ENCODE results near the gene TRIM5.
"Not testable (repeated sequence)": the region's sequence is repeated elsewhere in the genome, so short reads cannot be mapped to it uniquely, and the experiment has no call there.

Gene TRIM5, protein sequence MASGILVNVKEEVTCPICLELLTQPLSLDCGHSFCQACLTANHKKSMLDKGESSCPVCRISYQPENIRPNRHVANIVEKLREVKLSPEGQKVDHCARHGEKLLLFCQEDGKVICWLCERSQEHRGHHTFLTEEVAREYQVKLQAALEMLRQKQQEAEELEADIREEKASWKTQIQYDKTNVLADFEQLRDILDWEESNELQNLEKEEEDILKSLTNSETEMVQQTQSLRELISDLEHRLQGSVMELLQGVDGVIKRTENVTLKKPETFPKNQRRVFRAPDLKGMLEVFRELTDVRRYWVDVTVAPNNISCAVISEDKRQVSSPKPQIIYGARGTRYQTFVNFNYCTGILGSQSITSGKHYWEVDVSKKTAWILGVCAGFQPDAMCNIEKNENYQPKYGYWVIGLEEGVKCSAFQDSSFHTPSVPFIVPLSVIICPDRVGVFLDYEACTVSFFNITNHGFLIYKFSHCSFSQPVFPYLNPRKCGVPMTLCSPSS

DNA sequence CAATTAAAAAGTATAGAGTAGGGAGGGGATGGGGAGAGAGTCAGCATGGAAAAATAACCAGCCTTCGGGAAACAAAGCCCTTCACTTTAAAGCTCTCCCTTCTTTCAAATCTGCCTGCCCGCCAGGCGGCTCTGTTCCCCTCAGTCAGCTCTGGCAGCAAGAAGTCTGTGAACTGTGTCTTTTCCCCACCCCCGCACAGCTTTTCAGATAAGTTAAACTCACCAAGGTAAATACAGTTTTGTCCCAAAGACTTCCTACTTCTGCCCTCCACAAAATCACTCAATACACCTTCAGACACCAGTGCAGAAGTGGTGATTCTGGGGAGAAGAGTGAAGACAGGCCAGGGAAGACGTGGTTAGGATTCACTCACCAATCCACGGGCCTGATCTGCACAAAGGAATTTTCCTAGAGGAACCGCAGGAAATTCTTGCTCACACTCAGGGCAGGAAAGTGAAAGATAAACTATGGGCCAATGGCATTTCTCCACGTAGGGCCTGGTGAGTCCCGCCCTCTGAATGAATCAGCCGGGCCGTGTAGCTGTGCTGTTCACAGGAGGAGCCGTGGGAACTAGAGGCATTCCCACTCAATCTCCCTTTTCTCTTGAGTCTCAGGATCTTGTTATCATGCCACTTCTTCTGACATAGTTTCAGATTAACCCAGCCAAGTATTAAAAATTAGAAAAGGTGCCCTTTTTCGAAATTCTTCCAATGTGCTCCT, at the start of gene TRIM5:
Gene TRIM5 (minus strand): TSS at position 429 of the 717 bp plus-strand sequence. CDS start 4,897 bp downstream, outside the sequence.
- no peak for DNase-seq

DNA sequence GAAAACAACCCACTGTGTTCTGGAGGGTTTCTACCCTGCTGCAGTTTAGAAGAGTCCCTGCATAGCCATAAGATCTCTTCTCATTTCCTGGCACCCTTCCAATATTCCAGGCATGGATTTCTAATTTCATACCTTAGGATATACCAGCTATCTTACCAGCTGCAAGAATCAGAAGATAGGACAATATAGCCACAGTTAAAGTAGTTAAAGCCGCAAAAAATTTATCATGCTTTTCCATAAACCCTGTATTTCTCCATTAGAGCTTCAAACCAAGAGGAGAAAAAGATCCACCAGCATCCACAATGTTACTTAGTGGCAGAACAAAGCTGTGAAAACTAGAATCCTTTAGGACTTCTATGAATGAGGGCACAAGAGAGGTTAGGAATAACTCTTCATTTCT, 42.8 kb upstream of the TRIM5 start:
- DNase-seq, result no peak

DNA sequence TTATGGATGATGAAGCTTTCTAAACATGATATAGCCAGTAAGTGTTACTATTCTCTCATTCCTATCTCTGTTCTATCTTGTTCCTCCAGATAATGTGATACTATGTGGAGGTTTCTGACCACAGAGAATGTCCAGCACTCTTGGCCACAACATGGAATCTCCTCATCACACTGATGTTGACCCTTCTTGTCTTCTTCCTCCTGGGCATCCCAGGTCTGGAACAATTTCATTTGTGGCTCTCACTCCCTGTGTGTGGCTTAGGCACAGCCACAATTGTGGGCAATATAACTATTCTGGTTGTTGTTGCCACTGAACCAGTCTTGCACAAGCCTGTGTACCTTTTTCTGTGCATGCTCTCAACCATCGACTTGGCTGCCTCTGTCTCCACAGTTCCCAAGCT, 41.5 kb upstream of the TRIM5 start:
- no peak for DNase-seq

DNA sequence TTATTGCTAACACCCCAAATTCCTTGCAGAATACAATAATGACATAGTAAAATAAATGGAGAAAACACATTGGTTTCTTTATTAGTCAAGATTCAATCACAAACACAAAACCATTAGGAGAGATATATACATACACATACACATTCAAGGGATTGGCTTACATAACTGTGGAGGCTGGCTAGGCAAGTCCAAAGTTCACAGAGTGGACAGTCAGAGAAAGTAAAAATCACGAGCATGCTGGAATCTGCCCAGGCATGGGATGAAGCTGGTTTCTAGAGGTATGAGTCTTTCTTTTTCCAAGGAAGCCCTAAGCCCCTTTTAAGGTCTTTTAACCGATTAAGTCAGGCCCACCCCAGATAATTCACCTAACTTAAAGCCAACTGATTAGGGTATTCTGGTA, 37.7 kb upstream of the TRIM5 start:
- DNase-seq, result no peak

DNA sequence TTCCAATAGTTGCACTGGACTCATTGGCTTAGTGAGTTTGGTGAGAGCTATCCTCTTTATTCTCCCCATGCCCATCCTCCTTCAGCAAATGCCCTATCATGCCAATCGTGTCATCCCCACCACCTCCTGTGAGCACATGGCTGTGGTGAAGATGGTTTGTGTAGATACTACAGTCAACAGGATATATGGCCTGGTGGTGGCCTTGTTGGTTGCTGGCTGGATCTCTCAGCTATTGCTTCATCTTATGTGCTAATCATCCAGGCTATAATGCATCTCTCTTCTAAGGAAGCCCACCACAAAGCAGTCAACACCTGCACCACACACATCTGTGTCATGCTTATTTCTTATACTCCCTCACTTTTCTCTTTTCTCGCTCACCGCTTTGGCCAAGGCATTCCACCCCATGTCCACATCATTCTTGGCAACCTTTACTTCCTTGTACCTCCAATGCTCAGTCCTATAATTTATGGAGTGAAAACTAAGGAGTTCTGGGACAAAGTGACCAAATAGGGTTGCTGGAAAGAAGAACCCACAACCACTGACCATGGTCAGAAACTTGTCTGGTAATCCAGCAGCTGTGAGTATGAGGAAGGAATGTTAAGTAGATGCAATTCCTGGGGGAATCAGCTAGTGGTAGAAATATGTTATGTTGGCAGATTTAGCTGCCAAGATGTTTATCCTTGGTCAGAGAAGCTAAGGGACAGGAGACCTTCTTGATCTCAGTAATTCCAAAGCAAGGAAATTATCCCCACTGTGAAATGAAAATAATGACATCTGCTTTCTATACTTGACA, 35.0 kb upstream of the TRIM5 start:
- DNase-seq, result no peak

DNA sequence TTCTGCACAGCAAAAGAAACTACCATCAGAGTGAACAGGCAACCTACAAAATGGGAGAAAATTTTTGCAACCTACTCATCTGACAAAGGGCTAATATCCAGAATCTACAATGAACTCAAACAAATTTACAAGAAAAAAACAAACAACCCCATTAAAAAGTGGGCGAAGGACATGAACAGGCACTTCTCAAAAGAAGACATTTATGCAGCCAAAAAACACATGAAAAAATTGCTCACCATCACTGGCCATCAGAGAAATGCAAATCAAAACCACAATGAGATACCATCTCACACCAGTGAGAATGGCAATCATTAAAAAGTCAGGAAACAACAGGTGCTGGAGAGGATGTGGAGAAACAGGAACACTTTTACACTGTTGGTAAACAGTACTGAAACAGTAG, 31.6 kb upstream of the TRIM5 start:
- DNase-seq, result not testable (repeated sequence)

DNA sequence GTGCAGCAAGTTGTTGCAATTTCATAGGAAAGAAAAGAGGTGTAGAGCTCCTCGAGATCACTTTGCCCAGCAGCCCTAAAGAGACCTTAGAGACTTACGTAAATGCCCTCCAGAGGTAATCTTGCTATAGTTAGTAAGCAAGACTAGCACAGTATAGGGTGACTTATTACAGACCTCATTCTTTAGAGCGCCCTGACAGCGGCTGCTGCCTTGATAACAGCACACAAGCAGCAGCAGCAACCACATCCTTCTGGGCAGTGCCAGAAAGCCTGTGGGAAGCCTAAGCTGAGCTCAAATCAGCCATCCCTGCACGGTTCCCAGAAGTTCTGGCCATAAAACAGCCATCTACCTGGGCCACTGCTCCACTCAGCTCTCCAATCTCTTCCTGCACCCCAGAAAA, 28.8 kb upstream of the TRIM5 start:
- no peak for DNase-seq

DNA sequence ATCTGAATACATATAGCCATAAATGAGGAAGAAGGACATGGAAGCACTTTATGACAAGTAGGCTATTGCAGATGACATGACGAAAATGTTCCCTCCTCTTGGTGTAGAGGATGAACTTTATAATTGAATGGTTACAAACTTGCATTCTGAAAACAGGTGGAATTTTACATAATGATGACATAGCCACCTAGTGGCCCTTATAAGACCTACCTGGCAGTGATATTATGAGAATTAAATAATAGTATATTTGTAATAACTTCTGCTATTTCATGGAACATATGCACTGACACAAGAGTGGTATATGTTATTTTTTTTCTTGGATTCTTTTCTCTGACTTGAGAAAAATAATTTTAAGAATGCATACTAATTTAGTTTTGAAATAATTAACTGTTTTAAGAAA, 27.6 kb upstream of the TRIM5 start:
- DNase-seq, result no peak

DNA sequence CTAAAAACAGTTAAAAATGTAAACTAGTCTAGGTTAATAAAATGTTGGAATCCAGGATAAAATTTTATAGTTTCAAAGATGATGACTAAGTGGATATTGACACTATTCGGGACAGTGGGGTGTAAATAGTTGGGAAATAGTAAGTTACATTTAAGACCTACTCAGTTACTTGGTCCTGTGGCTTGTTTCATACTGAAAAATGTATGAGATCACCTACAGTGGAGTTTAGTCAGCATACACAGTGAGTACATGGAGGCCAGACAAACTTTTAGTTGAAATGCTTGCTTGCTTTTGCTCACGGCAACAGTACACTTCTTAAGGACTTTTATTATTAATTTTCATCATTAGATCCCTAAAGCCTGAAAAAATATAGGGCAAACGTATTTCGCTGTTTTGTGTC, 20.8 kb upstream of the TRIM5 start:
- no peak for DNase-seq

DNA sequence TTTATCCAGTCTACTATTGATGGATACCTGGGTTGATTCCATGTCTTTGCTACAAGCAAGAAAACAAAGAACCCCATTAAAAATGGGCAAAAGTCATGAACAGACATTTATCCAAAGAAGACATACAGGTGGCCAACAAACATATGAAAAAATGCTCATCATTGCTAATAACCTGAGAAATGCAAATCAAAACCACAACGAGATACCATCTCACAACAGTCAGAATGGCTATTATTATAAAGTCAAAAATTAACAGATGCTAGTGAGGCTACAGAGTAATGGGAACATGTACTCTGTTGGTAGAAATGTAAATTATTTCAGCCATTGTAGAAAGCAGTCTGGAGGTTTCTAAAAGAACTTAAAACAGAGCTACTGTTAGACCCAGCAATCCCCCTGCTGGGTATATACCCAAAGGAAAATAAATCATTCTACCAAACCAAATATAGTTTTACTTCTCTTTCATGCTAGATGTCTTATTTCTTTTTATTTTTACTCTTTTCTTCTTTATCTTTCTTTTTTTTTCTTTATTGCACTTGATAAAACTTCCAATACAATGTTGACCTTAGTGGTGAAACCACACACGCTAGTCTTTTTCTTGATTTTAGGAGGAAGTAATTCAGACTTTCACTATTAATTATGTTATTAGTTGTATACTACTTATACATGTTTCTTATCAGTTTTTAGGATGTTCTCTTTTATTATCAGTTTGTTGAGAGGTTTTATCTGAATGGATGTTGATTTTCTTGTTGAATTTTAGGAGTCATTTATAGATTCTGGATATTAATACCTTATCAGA, 19.1 kb upstream of the TRIM5 start:
- DNase-seq, result no peak

DNA sequence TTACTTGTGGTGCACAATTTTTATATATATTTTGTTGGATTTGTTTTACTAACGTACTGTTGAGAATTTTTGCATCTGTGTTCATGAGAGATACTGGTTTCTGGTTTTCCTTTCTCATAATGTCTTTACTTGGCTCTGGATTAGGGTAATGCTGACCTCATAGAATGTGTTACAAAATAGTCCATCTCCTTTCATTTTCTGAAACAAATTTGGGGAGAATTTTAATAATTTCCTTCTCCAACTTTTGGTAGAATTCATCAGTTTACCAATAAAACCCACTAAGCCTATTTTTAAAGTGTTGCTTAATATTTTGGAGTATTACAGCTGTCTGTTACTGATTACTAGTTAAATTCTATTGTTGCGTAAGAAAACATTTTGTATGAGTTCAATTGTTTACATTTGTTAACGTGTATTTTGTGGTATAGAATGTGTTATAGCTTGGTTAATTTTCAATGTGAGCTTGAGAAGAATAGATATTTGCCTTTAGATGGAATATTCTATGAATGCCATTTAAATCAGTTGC, 16.2 kb upstream of the TRIM5 start:
- DNase-seq, result no peak

DNA sequence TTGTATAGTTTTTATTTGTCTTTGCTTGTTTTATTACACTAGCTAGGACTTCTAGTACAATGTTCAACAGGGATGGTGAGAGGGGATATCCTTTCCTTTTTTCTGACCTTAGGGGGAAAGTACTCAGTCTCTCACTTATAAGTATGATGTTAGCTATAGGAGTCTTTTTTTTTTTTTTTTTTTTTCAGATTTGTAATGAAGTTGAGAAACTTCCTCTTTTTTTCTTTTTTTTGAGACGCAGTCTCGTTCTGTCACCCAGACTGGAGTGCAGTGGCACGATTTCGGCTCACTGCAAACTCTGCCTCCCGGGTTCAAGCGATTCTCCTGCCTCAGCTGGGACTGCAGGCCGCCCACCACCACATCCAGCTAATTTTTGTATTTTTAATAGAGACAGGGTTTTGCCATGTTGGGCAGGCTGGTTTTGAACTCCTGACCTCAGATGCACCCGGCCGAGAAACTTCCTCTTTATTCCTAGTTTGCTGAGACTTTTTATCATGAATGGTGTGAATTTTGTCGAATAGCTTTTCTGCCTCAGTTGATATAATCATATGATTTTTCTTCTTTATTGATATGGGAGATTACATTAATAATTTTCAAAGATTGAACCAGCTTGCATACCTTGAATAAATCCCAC, 15.7 kb upstream of the TRIM5 start:
- DNase-seq, result no peak

DNA sequence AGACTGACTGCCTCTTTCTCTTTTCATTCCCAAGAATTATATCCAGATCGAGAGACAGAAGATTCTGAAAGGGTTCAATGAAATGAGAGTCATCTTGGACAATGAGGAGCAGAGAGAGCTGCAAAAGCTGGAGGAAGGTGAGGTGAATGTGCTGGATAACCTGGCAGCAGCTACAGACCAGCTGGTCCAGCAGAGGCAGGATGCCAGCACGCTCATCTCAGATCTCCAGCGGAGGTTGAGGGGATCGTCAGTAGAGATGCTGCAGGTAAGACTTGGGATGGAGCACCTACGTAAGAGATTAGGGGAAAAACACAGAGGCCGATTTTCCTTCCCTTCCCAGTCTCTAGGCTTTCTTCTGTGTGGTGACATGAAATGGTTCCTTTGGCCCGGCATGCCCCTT, 13.4 kb upstream of the TRIM5 start:
- no peak for DNase-seq

DNA sequence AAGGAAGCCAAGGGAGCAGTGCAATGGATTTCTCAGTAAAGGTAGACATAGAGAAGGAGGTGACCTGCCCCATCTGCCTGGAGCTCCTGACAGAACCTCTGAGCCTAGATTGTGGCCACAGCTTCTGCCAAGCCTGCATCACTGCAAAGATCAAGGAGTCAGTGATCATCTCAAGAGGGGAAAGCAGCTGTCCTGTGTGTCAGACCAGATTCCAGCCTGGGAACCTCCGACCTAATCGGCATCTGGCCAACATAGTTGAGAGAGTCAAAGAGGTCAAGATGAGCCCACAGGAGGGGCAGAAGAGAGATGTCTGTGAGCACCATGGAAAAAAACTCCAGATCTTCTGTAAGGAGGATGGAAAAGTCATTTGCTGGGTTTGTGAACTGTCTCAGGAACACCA, 11.3 kb upstream of the TRIM5 start:
- no peak for DNase-seq

DNA sequence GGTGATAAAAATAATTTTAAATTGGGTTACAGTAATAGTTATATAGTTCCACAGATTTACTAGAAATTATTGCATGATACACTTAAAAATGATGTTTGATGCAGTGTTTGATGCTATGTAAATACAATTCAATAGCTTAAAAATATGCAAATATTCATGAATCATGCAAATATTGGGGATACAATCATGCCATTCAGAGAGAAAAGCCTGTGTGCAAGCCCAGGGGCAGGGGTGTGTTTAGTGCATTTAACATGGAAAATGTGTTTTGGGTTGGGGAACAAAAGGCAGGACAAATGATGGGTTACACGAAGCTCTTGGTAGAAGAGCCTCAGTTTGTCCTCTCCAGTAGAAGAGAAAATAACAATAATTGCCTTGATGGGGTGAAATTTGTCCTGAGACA, 10.7 kb upstream of the TRIM5 start:
- no peak for DNase-seq

DNA sequence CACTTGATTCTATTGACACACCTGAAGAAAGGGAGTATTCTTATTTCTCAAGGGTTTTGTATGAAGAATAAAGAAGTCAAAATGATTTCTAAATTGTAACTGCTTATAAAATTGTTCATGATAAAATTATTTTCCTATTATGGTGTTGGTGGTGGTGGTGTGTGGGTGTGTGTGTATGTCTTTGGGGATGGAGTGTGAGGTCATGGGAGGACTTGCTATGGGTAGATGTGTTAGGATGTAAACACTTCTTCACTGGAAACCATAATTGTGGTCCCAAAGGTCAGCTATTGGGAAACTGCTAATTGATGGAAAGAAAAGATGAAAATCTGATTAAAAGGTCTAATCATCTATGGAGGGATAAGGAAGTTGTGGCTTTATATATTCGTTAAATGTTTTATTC, 9.8 kb upstream of the TRIM5 start:
- no peak for DNase-seq

DNA sequence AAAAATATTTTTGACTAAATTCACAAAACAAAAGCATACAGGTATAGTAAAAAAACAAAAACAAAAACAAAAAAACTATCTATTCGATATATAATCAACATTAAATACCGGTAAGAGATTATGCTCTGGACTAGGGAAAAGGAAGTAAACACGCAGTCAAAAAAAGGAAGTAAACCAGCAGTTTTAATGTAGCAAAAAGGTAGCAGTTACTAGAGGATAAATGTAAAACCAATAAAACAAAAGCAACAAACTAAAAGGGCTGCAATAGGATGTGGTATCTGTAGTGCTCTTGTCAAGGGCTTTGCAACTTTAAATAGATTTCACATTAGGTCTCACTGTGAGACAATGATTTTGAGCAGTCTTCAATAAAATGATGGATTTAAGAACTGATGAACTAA, 7.1 kb upstream of the TRIM5 start:
- no peak for DNase-seq

DNA sequence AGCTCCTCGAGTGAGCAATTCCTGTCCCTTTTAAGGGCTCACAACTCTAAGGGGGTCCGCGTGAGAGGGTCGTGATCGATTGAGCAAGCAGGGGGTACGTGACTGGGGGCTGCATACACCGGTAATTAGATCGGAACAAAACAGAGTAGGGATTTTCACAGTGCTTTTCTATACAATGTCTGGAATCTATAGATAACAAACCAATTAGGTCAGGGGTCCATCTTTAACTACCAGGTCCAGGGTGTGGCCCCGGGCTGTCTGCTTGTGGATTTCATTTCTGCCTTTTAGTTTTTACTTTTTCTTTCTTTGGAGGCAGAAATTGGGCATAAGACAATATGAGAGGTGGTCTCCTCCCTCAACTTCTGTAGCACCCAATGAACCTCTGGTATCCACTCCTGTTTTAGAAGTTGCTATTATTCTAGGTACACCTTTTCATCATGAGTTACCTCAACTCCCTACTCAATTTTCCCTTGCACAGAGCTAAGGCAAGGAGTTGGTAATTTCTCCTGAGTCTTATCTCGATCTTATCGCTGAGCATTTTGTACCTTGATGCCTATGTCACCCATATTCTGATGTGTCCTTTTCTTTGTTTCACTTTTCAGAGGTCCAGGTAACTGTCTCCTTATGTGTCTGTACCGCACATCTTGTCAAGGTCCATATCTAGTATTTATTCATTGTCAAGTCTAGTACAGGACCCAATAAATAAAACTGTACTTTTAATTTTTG, 6.5 kb upstream of the TRIM5 start:
- not testable (repeated sequence) for DNase-seq

DNA sequence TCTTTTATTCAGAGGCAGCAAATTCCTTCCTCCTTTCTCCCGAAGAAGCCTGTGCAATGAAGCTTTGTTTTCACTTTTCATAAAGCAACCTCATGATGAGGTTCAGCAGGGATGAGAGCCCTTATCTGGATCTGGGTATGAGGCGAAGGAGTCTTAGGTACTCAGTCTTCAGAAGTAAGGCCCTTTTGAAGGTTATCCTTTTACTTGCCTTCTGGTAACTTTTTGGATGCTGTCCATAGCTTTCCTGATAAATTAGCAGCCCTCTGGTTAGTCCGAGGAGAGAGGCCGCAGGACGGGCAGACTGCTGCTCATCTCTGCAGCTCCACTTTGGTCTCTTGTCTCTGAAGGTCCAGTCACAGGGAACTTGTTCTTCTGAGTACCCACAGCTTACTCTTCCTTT, 5.9 kb upstream of the TRIM5 start:
- no peak for DNase-seq

DNA sequence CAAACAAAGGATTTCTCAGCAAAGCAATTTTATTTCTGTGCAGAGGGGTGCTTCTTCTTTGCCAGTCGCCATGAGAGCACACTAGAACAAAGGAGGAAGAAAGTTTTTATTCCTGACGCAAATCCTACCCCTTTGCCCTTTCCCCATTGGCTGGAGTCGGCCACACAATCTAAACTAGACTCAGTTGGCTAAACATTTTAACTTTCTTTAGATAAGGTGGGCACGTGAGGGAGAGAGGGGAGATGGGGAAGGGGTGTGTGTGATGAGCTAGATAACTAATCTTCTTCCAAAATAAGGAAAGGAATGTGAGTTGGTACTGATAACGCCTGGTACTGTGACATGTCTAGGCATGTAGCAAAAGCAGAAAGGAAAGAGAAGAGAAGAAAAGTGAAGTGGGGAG, 5.3 kb upstream of the TRIM5 start:
- DNase-seq, result no peak

DNA sequence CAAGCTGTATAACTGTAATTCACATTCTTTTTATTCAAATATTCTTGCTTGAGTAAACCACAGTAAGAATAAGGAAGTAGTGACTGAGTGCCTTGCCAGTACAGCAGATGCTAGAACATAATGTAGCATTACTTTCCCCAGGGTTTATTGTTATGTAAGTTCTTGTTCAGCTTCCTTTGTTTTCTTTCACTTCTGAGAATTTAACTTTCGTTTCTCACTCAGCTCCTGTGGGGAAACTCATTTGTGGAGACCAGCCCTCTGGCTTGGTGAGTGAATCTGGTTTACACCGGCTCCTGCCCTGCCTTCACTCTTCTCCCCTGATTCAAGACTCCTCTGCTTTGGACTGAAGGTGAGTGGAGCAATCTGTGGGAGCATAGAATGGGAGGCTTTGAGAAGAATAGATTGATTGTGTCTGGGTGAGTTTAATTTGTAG, 4.7 kb upstream of the TRIM5 start, which contains the start of gene TRIM22:
Gene TRIM22 (plus strand): TSS at position 240 of the 433 bp plus-strand sequence. CDS start 6,443 bp downstream, outside the sequence.
- DNase-seq, result no peak

Measured in SHP77 treated with DMSO at 0.1 percent for 48 hours (cell line).